GM21576 (cell line): Measurements from ENCODE around the gene PDCD1LG2.
"Not testable (repeated sequence)": the region's sequence is repeated elsewhere in the genome, so short reads cannot be mapped to it uniquely, and the experiment has no call there.

Experiments
- ATAC-seq: cut with Tn5 transposase; IDR thresholded peaks from one replicate; pipeline ENCODE4 v1.9.1; 2021; ENCODE audit warnings: mild to moderate bottlenecking, moderate library complexity; ENCODE audit not compliant: unreplicated experiment

PDCD1LG2 gene

GRCh38 chr9:5510360-5510931 is at the start of gene PDCD1LG2:
Gene PDCD1LG2, plus strand, starts transcription at chr9:5510531. Its CDS starts 12,016 bp downstream, at chr9:5522547.
- peak; percentile 65 for ATAC-seq

DNA sequence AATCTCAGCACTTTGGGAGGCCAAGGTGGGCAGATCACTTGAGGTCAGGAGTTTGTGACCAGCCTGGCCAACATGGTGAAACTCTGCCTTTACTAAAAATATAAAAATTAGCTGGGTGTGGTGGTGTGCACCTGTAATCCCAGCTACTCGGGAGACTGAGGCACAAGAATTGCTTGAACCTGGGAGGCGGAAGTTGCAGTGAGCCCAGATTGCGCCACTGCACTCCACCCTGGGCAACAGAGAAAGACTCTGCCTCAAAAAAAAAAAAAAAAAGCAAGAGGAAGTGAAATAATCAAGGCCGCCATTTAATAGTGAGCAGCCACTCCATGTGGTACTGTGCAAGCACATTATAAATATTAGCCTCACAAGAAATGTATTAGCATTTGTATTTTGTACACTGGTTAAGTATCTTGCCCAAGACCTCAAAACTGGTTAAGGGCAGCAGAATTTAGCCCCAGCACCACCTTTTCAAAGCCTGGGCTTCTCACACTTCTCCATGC is 45.5 kb upstream of the PDCD1LG2 start:
- not testable (repeated sequence) for ATAC-seq

GRCh38 chr9:5466005-5466404 is 44.3 kb upstream of the PDCD1LG2 start:
- ATAC-seq, result no peak

DNA sequence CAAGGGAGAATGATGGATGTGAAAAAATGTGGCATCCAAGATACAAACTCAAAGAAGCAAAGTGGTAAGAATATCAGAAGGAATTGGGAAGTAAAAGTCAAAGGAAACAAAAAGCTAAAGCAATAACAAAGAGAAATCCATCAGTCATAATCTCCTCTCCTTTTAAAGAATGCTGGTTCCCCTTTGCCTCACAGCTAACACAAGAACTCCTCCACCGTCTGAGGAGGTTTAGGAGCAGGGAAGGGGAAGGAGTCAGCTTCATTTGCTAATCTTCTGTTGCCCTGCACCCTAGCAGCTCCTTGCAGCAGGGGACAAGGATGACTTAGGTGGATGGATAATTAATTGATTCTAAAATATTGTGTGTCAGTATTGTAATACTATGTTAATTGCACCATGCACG is 43.6 kb upstream of the PDCD1LG2 start:
- no peak for ATAC-seq

- no peak for ATAC-seq
These were observed 41.5 kb upstream of the PDCD1LG2 start for GRCh38 chr9:5468850-5469249.

GRCh38 chr9:5470122-5470521 is 40.2 kb upstream of the PDCD1LG2 start:
- ATAC-seq, result no peak

- ATAC-seq, result no peak
These were observed 39.5 kb upstream of the PDCD1LG2 start for GRCh38 chr9:5470816-5471215.

DNA sequence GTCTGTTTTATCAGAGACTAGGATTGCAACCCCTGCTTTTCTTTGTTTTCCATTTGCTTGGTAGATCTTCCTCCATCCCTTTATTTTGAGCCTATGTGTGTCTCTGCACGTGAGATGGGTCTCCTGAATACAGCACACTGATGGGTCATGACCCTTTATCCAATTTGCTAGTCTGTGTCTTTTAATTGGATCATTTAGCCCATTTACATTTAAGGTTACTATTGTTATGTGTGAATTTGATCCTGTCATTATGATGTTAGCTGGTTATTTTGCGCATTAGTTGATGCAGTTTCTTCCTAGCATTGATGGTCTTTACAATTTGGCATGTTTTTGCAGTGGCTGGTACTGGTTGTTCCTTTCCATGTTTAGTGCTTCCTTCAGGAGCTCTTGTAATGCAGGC is 34.7 kb upstream of the PDCD1LG2 start:
- not testable (repeated sequence) for ATAC-seq

DNA sequence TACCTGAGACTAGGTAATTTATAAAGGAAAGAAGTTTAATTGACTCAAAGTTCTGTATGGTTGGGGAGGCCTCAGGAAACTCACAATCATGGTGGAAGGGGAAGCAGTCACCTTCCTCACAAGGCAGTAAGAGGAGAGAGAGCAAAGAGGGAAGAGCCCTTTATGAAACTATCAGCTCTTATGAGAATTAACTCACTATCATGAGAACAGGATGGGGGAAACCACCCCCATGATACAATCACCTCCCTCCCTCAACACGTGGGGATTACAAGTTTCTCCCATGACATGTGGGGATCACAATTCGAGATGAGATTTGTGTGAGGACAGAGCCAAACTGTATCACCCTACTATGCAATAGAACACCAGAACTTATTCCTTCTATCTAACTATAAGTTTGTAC is 32.1 kb upstream of the PDCD1LG2 start:
- peak; percentile 46 for ATAC-seq

- peak; percentile 52 for ATAC-seq
These were observed 30.2 kb upstream of the PDCD1LG2 start for GRCh38 chr9:5479994-5480694.

GRCh38 chr9:5480919-5481318 is 29.4 kb upstream of the PDCD1LG2 start:
- no peak for ATAC-seq

- ATAC-seq, result no peak
These were observed 28.9 kb upstream of the PDCD1LG2 start for GRCh38 chr9:5481322-5482040.

GRCh38 chr9:5482194-5482593 is 28.1 kb upstream of the PDCD1LG2 start:
- ATAC-seq, result no peak

DNA sequence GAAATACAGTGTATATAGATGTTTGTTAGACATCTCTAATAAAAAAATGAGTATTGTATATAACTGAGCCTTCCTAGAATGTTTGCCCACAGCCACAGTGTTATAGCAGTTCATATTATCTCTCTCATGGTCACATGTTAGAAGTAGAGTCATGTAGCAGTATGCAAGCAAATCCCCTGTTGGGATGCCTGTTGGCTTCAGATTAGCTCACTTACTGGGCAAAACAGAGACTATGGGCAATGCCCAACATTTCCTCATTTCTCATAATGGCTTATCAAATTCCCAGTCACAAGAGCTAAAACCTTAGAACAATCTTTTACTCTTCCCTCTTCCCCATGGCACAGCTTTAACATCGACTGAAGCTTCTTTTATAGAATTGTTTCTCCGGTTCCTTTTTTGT is 27.0 kb upstream of the PDCD1LG2 start:
- ATAC-seq, result no peak

- ATAC-seq, result no peak
These were observed 24.8 kb upstream of the PDCD1LG2 start for GRCh38 chr9:5485378-5486085.

GRCh38 chr9:5486988-5487387 is 23.3 kb upstream of the PDCD1LG2 start:
- ATAC-seq, result no peak

GRCh38 chr9:5488221-5489008 is 21.9 kb upstream of the PDCD1LG2 start:
- ATAC-seq, result no peak

GRCh38 chr9:5489630-5490490 is 20.5 kb upstream of the PDCD1LG2 start:
- ATAC-seq, result no peak

- peak; percentile 20 for ATAC-seq
These were observed 17.2 kb upstream of the PDCD1LG2 start for GRCh38 chr9:5492965-5493678.
